Stimulated activated CD4-positive, alpha-beta T cell treated with anti-CD3 and anti-CD28 coated beads, Interleukin-2, amount 100 ng/mL, for 48 hours (primary cell): ENCODE results near the gene NCBP2.
A peak's percentile ranks its signal among the peaks of the same experiment; 100 is the strongest.

Source experiments
- DNase-seq, 2 donors: peaks; one replicate each; pipeline ENCODE4 v3.0.0-alpha.2; 2020

NCBP2 gene

GRCh38 chr3:196932600-196932999, 9.7 kb downstream of the NCBP2 start:
- no peak for DNase-seq

- DNase-seq: no peak
These were observed 10.3 kb downstream of the NCBP2 start for GRCh38 chr3:196931828-196932587.

- DNase-seq: no peak
These were observed 11.2 kb downstream of the NCBP2 start for GRCh38 chr3:196931157-196931556.

- no peak for DNase-seq
These were observed 14.5 kb downstream of the NCBP2 start for GRCh38 chr3:196927571-196928453.

GRCh38 chr3:196920733-196921132, 21.6 kb downstream of the NCBP2 start:
- DNase-seq: no peak

- no peak for DNase-seq
These were observed 23.4 kb downstream of the NCBP2 start for GRCh38 chr3:196918968-196919367.

GRCh38 chr3:196916995-196917394, 25.3 kb downstream of the NCBP2 start:
- DNase-seq: no peak

GRCh38 chr3:196916221-196916620, 26.1 kb downstream of the NCBP2 start:
- no peak for DNase-seq

- no peak for DNase-seq
These were observed 27.0 kb downstream of the NCBP2 start for GRCh38 chr3:196915375-196915774.

GRCh38 chr3:196914866-196915265, 27.5 kb downstream of the NCBP2 start:
- no peak for DNase-seq

GRCh38 chr3:196903740-196904139, 38.6 kb downstream of the NCBP2 start:
- DNase-seq: no peak

GRCh38 chr3:196902296-196902695, 40.0 kb downstream of the NCBP2 start:
- DNase-seq: no peak

- DNase-seq: no peak
These were observed 40.6 kb downstream of the NCBP2 start for GRCh38 chr3:196901768-196902167.

- DNase-seq: no peak
These were observed 46.1 kb downstream of the NCBP2 start for GRCh38 chr3:196896229-196896628.

GRCh38 chr3:196894557-196895295, 47.6 kb downstream of the NCBP2 start:
- no peak for DNase-seq

- no peak for DNase-seq
These were observed 52.3 kb downstream of the NCBP2 start for GRCh38 chr3:196889844-196890708.

- peak in 1 of 2 donors; percentile 7 for DNase-seq
These were observed 56.2 kb downstream of the NCBP2 start for GRCh38 chr3:196886144-196886543.
